ENCODE results near the gene LIF. TPM values are rescaled to one million over a fixed set of nuclear protein-coding genes. Genes with fewer than 3 reads are reported as not detected.

Gene LIF
- total RNA-seq, 4 donors from 2014 or later, result not detected

- intact Hi-C loops (cut with DNase I; ENCODE audit: low total_unique reads), result no loop called here
- peak in 1 of 2 donors; percentile 31 for ATAC-seq
Observed at GRCh38 chr22:30249049-30250038, 2.8 kb upstream of the LIF start.

GRCh38 chr22:30248484-30248883 is 1.9 kb upstream of the LIF start:
- TF ChIP-seq POLR2A (IDR thresholded peaks at IDR 0.05), result no peak
- TF ChIP-seq CTCF (IDR thresholded peaks at IDR 0.05 in 4 of 5, conservative IDR thresholded peaks at IDR 0.05 in 1 of 5), result no peak
- ATAC-seq (no peak), DNase-seq (no peak)
- Histone ChIP-seq H3K27ac (peak overlapping the region in 1 of 4 donors; percentile 25), H3K4me3 (no peak overlapping the region), H3K4me1 (peaks cover 0 to 6% of the 10 kb centered on the region in 2 donors), H3K36me3 (no peaks in the 10 kb centered on the region), H3K27me3 (peaks cover 27 to 35% (median 28%) of the 10 kb centered on the region in 3 donors), H3K9me3 (no peaks in the 10 kb centered on the region)
- in situ Hi-C loops (cut with MboI; ENCODE audit: low sequenced_read_pairs in 4 of 4) (no loop called here), intact Hi-C loops (cut with DNase I; ENCODE audit: low total_unique reads) (no loop called here)

More at GRCh38 chr22:30249049-30250038, 2.8 kb upstream of the LIF start:
- Histone ChIP-seq H3K27me3 (peaks cover 25 to 33% (median 28%) of the 10 kb centered on the region in 3 donors), H3K27ac (peak overlapping the region in 1 of 4 donors; percentile 25), H3K4me3 (no peak overlapping the region), H3K36me3 (no peaks in the 10 kb centered on the region), H3K9me3 (no peaks in the 10 kb centered on the region), H3K4me1 (peaks cover 0 to 6% of the 10 kb centered on the region in 2 donors)
- in situ Hi-C loops (cut with MboI; ENCODE audit: low sequenced_read_pairs in 4 of 4), result no loop called here
- no peak for TF ChIP-seq POLR2A (IDR thresholded peaks at IDR 0.05)
- TF ChIP-seq CTCF (IDR thresholded peaks at IDR 0.05 in 4 of 5, conservative IDR thresholded peaks at IDR 0.05 in 1 of 5), result no peak
- DNase-seq, result no peak

GRCh38 chr22:30247974-30248373 is 1.4 kb upstream of the LIF start:
- DNase-seq, result no peak
- H3K9me3 ChIP-seq, result no peaks in the 10 kb centered on the region
- ATAC-seq, result no peak
- H3K4me3 ChIP-seq, result no peak overlapping the region
- peaks cover 0 to 6% of the 10 kb centered on the region in 2 donors for H3K4me1 ChIP-seq
- H3K36me3 ChIP-seq, result no peaks in the 10 kb centered on the region
- in situ Hi-C loops (cut with MboI; ENCODE audit: low sequenced_read_pairs in 4 of 4) (no loop called here), intact Hi-C loops (cut with DNase I; ENCODE audit: low total_unique reads) (no loop called here)
- TF ChIP-seq POLR2A (IDR thresholded peaks at IDR 0.05) (no peak), CTCF (IDR thresholded peaks at IDR 0.05 in 4 of 5, conservative IDR thresholded peaks at IDR 0.05 in 1 of 5) (no peak)
- H3K27me3 ChIP-seq, result peaks cover 27 to 35% (median 28%) of the 10 kb centered on the region in 3 donors
- H3K27ac ChIP-seq, result no peak overlapping the region

GRCh38 chr22:30247561-30247960 is 1.0 kb upstream of the LIF start:
- H3K27ac ChIP-seq, result no peak overlapping the region
- in situ Hi-C loops (cut with MboI; ENCODE audit: low sequenced_read_pairs in 4 of 4) (no loop called here), intact Hi-C loops (cut with DNase I; ENCODE audit: low total_unique reads) (no loop called here)
- ATAC-seq (no peak), DNase-seq (no peak)
- H3K36me3 ChIP-seq, result no peaks in the 10 kb centered on the region
- peaks cover 27 to 35% (median 28%) of the 10 kb centered on the region in 3 donors for H3K27me3 ChIP-seq
- H3K9me3 ChIP-seq, result no peaks in the 10 kb centered on the region
- TF ChIP-seq CTCF (IDR thresholded peaks at IDR 0.05 in 4 of 5, conservative IDR thresholded peaks at IDR 0.05 in 1 of 5), result no peak
- TF ChIP-seq POLR2A (IDR thresholded peaks at IDR 0.05), result no peak
- H3K4me3 ChIP-seq, result no peak overlapping the region
- H3K4me1 ChIP-seq, result peaks cover 0 to 6% of the 10 kb centered on the region in 2 donors
